GM12864 (cell line): ENCODE measurements around the gene ST7.

Experiments used
- DNase-seq: peaks from one replicate; pipeline ENCODE4 v3.0.0-alpha.2; 2011; ENCODE audit warnings: low read depth
- H3K4me3 ChIP-seq: 2 replicates; pipeline ENCODE4 v1.5.1; 2011; ENCODE audit warnings: mild to moderate bottlenecking, low read depth, low read length, control low read depth
- TF ChIP-seq, protein P1 (sequence below): IDR thresholded peaks from 2 replicates; pipeline ENCODE4 v1.5.1; 2011; ENCODE audit warnings: low read depth, mild to moderate bottlenecking, moderate library complexity, low read length, control low read depth, inconsistent platforms; ENCODE audit errors: missing control alignments

ST7 gene

DNA sequence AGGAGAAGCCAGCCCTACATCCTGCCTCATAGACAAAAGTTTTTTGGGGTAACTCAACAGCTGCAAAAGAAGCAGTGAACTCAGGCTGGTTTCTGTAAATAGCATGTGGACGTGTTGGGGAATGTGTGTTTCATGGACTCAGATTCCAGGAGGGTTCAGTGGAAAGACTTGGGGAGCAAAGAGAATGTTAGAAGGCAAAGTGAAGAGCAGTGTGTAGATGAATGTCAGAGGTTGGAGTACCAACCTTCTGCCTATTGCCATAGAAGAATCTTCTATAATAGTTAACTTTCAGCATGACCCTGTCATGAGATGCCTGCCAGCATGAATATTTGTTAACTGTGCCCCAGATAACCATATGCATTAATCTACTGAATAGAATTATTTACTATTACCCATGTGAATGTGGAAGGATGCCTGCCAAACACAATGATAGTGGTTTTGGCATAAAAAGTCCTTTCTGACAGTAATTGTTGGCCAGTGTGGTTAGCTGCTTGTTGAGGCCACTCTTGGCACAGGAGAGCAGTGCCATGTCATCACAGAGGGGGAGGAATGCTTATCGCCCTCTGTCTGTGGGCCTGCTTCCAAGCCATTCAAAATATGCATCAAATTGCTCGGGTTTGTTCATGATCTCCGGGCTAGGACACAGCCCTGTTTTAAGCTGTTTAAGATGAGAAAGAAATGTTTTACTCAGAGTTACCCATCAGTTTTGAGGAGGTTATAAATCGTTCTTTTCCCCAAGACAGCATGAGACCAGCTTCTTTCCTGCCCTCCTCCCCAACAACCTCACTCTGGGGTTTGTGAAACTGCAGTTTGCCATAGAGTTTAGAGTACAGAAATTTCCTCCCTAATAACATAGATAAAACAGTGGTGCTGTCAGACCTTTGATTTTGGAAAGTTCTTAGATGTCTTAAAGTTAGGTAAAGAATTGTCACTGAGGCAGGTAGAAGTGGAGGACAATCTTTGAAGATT is 204.2 kb downstream of the ST7 start:
- DNase-seq, result no peak
- TF ChIP-seq, protein P1, sequence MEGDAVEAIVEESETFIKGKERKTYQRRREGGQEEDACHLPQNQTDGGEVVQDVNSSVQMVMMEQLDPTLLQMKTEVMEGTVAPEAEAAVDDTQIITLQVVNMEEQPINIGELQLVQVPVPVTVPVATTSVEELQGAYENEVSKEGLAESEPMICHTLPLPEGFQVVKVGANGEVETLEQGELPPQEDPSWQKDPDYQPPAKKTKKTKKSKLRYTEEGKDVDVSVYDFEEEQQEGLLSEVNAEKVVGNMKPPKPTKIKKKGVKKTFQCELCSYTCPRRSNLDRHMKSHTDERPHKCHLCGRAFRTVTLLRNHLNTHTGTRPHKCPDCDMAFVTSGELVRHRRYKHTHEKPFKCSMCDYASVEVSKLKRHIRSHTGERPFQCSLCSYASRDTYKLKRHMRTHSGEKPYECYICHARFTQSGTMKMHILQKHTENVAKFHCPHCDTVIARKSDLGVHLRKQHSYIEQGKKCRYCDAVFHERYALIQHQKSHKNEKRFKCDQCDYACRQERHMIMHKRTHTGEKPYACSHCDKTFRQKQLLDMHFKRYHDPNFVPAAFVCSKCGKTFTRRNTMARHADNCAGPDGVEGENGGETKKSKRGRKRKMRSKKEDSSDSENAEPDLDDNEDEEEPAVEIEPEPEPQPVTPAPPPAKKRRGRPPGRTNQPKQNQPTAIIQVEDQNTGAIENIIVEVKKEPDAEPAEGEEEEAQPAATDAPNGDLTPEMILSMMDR, result no peak
- no peak overlapping the region for H3K4me3 ChIP-seq

DNA sequence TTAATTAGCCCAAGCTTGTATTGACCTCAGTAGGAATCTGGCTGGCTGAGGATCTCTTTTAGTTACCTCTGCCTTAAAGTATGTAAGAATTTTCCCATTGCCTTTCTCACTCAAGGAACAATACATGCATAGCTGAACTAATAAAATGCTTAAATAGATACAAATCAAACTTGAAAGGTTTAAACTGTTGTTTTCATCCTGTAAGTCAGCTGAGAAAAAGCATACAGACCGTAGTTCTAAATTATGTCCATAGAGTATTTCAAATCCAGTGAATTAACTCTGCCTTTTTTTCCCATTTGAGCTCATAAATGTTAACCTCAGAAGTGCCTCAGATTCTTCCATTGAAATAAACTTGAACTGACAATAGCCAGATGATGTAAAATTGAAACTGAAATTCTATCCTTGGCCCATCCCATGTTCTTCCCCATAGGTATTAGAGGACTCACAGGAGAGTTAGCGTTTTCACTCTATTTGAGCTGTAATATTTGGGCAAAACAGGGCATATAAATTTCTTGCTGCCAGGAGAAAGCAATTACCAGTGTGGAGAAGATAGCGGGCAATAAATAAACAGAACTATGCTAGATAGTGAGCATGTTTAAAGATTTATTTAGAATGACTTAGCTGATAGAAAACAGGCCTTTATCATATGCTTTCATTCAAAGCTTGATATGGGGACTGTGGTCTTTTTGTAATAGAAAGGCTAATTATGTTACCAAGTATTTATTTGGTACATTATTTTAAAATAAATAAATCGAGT is 205.8 kb downstream of the ST7 start:
- TF ChIP-seq, protein P1, result no peak
- no peak overlapping the region for H3K4me3 ChIP-seq
- DNase-seq, result no peak

DNA sequence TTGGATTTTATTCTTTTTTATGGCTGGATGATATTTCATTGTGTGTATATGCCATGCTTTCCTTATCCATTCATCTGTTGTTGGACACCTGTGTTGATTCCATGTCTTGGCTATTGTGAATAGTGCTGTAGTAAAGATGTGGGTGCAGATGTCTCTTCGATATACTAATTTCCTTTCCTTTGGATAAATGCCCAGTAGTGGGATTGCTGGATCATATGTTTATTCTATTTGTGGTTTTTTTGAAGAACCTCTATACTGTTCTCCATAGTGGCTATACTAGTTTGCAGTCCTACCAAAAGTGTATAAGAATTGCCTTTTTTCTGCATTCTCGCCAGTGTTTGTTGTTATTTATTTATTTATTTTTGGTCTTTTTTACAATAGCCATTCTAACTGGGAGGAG is 209.8 kb downstream of the ST7 start:
- TF ChIP-seq, protein P1, result no peak
- DNase-seq, result no peak
- no peak overlapping the region for H3K4me3 ChIP-seq

DNA sequence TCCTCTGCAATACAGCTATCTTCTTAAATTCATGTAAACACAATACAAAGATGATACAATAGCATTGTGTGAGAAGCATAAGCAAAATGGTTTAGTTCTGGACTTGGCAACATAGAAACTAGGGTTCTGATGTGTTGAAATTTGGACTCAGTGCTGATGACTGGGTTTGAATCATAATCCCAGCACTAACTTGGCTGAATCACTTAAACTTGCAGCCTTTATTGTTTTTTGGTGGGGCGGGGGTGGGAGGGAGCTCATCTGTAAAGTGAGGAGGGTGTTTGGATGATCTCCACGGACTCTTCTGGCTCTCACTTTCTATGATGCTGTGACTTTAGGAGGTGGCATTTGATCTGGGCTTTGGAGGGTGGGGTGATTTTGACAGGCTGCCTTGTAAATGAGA is 211.3 kb downstream of the ST7 start:
- TF ChIP-seq, protein P1, result no peak
- no peak for DNase-seq
- H3K4me3 ChIP-seq, result no peak overlapping the region

DNA sequence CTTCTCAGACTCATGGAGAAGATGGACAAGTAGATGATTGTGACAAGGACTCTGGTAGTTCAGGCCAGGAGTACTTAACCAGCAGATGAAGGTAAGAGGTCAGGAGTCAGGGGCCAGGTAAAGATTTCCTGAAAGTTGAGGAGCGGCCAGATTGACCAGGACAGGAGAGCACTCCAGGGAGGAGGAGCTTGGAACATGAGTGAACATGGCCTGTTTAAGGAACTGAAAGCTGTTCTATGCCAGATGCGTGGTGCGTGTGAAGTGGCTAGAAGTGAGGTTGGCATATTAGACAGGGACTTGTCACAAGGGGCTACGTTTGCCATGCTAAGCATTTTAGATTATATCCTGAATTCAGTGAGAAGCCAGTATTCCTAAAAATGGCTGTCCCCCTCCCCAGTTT is 212.4 kb downstream of the ST7 start:
- TF ChIP-seq, protein P1, result no peak
- H3K4me3 ChIP-seq, result no peak overlapping the region
- peak; percentile 7 for DNase-seq

DNA sequence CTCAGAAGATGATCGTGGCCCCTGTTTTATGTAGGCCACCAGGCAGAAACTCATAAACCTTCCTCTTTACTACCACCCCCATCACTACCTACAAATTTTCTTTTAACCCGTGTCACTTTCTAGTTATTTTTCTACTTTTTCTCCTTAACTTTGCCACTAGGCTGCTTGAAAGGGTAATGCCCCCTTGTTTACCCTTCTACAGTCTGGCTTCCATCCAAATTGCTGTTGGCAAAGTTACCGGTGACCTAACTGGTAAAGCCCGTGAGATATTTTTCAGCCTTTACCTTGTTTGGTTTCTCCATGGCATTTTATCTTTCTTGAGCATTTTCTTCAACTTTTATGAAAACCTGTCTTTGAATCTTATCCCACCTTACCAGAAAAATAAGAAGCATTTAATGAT is 216.6 kb downstream of the ST7 start:
- TF ChIP-seq, protein P1, result no peak
- no peak overlapping the region for H3K4me3 ChIP-seq
- no peak for DNase-seq
